Liver (tissue), 9 donors: Measurements from ENCODE around the gene MICAL2. TPM values are rescaled to one million over a fixed set of nuclear protein-coding genes. Genes with fewer than 3 reads are reported as not detected.
A peak's percentile ranks its signal among the peaks of the same experiment; 100 is the strongest.

ENCODE experiments used
- DNase-seq: peaks from one replicate; pipeline ENCODE4 v3.0.0-alpha.2; 2017; ENCODE audit warnings: low spot score
- H3K27ac ChIP-seq, 2 donors: one replicate each; pipeline ENCODE4 v1.7.0; 2013; ENCODE audit warnings: inconsistent platforms in 2 of 2, low read length in 2 of 2, control low read depth in 1 of 2, low read depth in 1 of 2, mild to moderate bottlenecking in 1 of 2
- H3K27me3 ChIP-seq, 4 donors: one replicate each; pipeline versions ENCODE4 v1.6.1 to v1.7.0; 2013; ENCODE audit warnings: low read length in 3 of 4, inconsistent platforms in 1 of 4, mild to moderate bottlenecking in 1 of 4, moderate library complexity in 1 of 4; ENCODE audit not compliant: control insufficient read depth in 4 of 4, insufficient read depth in 4 of 4
- H3K36me3 ChIP-seq, 4 donors: one replicate each; pipeline versions ENCODE4 v1.6.1 to v1.7.0; 2013; ENCODE audit warnings: low read length in 3 of 4, mild to moderate bottlenecking in 3 of 4, low read depth in 1 of 4, moderate library complexity in 1 of 4; ENCODE audit not compliant: control insufficient read depth in 4 of 4, insufficient read depth in 3 of 4
- H3K4me1 ChIP-seq, 4 donors: one replicate each; pipeline versions ENCODE4 v1.6.1 to v1.7.0; 2013; ENCODE audit warnings: low read length in 3 of 4, mild to moderate bottlenecking in 3 of 4, moderate library complexity in 1 of 4; ENCODE audit not compliant: control insufficient read depth in 4 of 4, insufficient read depth in 4 of 4
- H3K4me3 ChIP-seq, 3 donors: one replicate each; pipeline versions ENCODE4 v1.6.1 to v1.7.0; 2013; ENCODE audit warnings: low read length in 3 of 3, control low read depth in 1 of 3, low read depth in 1 of 3, mild to moderate bottlenecking in 1 of 3
- H3K9ac ChIP-seq, 2 donors: one replicate each; pipeline ENCODE4 v1.7.0; 2013; ENCODE audit warnings: low read length in 2 of 2, mild to moderate bottlenecking in 2 of 2, moderate library complexity in 2 of 2, control low read depth in 1 of 2, low read depth in 1 of 2
- H3K9me3 ChIP-seq, 4 donors: one replicate each; pipeline versions ENCODE4 v1.6.1 to v1.7.0; 2013; ENCODE audit warnings: low read length in 3 of 4; ENCODE audit not compliant: control insufficient read depth in 4 of 4
- CTCF ChIP-seq: fragments of 150-350 bp; IDR thresholded peaks from 2 replicates; pipeline ENCODE4 v1.5.1; 2017; ENCODE audit warnings: improper control_type of control experiment, low read depth, low read length; ENCODE audit not compliant: missing input control
- EGR1 ChIP-seq, 2 donors: IDR thresholded peaks; 2 replicates each; pipeline ENCODE4 v1.6.1; 2016 to 2018; ENCODE audit warnings: antibody characterized with exemption in 2 of 2, low read depth in 2 of 2
- FOXA1 ChIP-seq: IDR thresholded peaks from 2 replicates; pipeline ENCODE4 v1.6.1; 2016; ENCODE audit warnings: antibody characterized with exemption
- FOXA2 ChIP-seq: IDR thresholded peaks from 2 replicates; pipeline ENCODE4 v1.6.1; 2016; ENCODE audit warnings: antibody characterized with exemption
- GABPA ChIP-seq, 2 donors: IDR thresholded peaks in 1 of 2; conservative IDR thresholded peaks in 1 of 2; 2 replicates each; pipeline ENCODE4 v1.6.1; 2016; ENCODE audit warnings: antibody characterized with exemption in 2 of 2, mild to moderate bottlenecking in 1 of 2, moderate library complexity in 1 of 2
- HNF4A ChIP-seq, 2 donors: conservative IDR thresholded peaks; 2 replicates each; pipeline ENCODE4 v1.6.1; 2016; ENCODE audit warnings: antibody characterized with exemption in 2 of 2, mild to moderate bottlenecking in 2 of 2
- HNF4G ChIP-seq: IDR thresholded peaks from 2 replicates; pipeline ENCODE4 v1.6.1; 2016; ENCODE audit warnings: antibody characterized with exemption
- JUND ChIP-seq, 2 donors: IDR thresholded peaks; 2 replicates each; pipeline ENCODE4 v1.6.1; 2016; ENCODE audit warnings: antibody characterized with exemption in 2 of 2
- NR2F2 ChIP-seq: IDR thresholded peaks from 2 replicates; pipeline ENCODE4 v1.6.1; 2016; ENCODE audit warnings: antibody characterized with exemption
- RAD21 ChIP-seq, 2 donors: IDR thresholded peaks; 2 replicates each; pipeline ENCODE4 v1.6.1; 2016; ENCODE audit warnings: antibody characterized with exemption in 2 of 2, mild to moderate bottlenecking in 2 of 2
- REST ChIP-seq: IDR thresholded peaks from 2 replicates; pipeline ENCODE4 v1.6.1; 2016; ENCODE audit warnings: antibody characterized with exemption, mild to moderate bottlenecking
- RXRA ChIP-seq, 2 donors: IDR thresholded peaks; 2 replicates each; pipeline ENCODE4 v1.6.1; 2017 to 2018; ENCODE audit warnings: antibody characterized with exemption in 2 of 2, mild to moderate bottlenecking in 1 of 2
- YY1 ChIP-seq: IDR thresholded peaks from 2 replicates; pipeline ENCODE4 v1.6.1; 2016; ENCODE audit warnings: antibody characterized with exemption, mild to moderate bottlenecking
- WGBS: extraction: QIAGEN DNeasy Blood & Tissue Kit; methylation state at CpG from one replicate; pipeline ENCODE4 v1.1.7; 2013; 5-methylcytosine and 5-hydroxymethylcytosine counted together
- polyA plus RNA-seq, 2 donors: library from polyadenylated mRNA; stranded (reverse) in 1 of 2; unstranded in 1 of 2; fragments of 200-250 nt in 1 of 2; fragments of >200 nt in 1 of 2; fragmentation: Nextera tagmentation in 1 of 2; extraction: Ambion mirVana in 1 of 2; gene quantifications; one replicate each; pipeline versions ENCODE4 v1.2.1 to v1.2.3, GENCODE V29; 2013 to 2015
- total RNA-seq, 2 donors: library from RNA; depleted of rRNA; stranded (reverse); fragments of >200 nt; gene quantifications; one replicate each; pipeline ENCODE4 v1.2.3, GENCODE V29; 2014
- donor health status: healthy.
- donor health status: healthy.
- donor health status: healthy.
- donor health status: healthy.
- donor health status: healthy.

The MICAL2 gene
- total and polyA plus RNA-seq, 4 donors, result 17.5 to 113 (median 42.9) TPM

GRCh38 chr11:12285811-12286222, 175.4 kb downstream of the MICAL2 start:
- H3K9ac ChIP-seq, result no peak overlapping the region
- no peaks in the 10 kb centered on the region for H3K27me3 ChIP-seq
- peaks cover 0 to 5% (median 0%) of the 10 kb centered on the region in 4 donors for H3K4me1 ChIP-seq
- H3K36me3 ChIP-seq, result no peaks in the 10 kb centered on the region
- no peaks in the 10 kb centered on the region for H3K9me3 ChIP-seq
- no peak for TF ChIP-seq CTCF
- TF ChIP-seq GABPA (IDR thresholded peaks at IDR 0.05 in 1 of 2, conservative IDR thresholded peaks at IDR 0.05 in 1 of 2), result no peak
- TF ChIP-seq REST, result no peak
- TF ChIP-seq EGR1 (IDR thresholded peaks at IDR 0.05; ENCODE audit: low read depth in 2 of 2), result no peak
- TF ChIP-seq FOXA2, result no peak
- no peak for TF ChIP-seq JUND (IDR thresholded peaks at IDR 0.05)
- TF ChIP-seq RAD21 (IDR thresholded peaks at IDR 0.05), result no peak
- no peak for TF ChIP-seq FOXA1
- no peak for TF ChIP-seq YY1
- TF ChIP-seq HNF4A (conservative IDR thresholded peaks at IDR 0.05), result no peak
- no peak for TF ChIP-seq RXRA (IDR thresholded peaks at IDR 0.05)
- no peak for DNase-seq
- H3K4me3 ChIP-seq, result no peak overlapping the region
- WGBS, result 82% methylated on average over 6 of the region's 6 CpGs
- no peak overlapping the region for H3K27ac ChIP-seq

- no peaks in the 10 kb centered on the region for H3K27me3 ChIP-seq
- WGBS, result 93% methylated on average over 6 of the region's 6 CpGs
- DNase-seq, result no peak
- no peak overlapping the region for H3K27ac ChIP-seq
- H3K4me1 ChIP-seq, result peaks cover 0 to 3% (median 0%) of the 10 kb centered on the region in 4 donors
- peak; percentile 14 for TF ChIP-seq NR2F2
- no peak for TF ChIP-seq YY1
- no peaks in the 10 kb centered on the region for H3K9me3 ChIP-seq
- no peak overlapping the region for H3K9ac ChIP-seq
- no peak overlapping the region for H3K4me3 ChIP-seq
- no peaks in the 10 kb centered on the region for H3K36me3 ChIP-seq
Measured at GRCh38 chr11:12286606-12287005, 176.2 kb downstream of the MICAL2 start.

- Histone ChIP-seq H3K9me3 (no peaks in the 10 kb centered on the region), H3K36me3 (no peaks in the 10 kb centered on the region), H3K27me3 (no peaks in the 10 kb centered on the region), H3K27ac (no peak overlapping the region), H3K4me1 (no peaks in the 10 kb centered on the region), H3K4me3 (no peak overlapping the region), H3K9ac (no peak overlapping the region)
- no peak for DNase-seq
- TF ChIP-seq HNF4G (no peak), JUND (IDR thresholded peaks at IDR 0.05) (peak in 1 of 2 donors; percentile 39)
- 34% methylated on average over 2 of the region's 2 CpGs for WGBS
Measured at GRCh38 chr11:12287009-12287373, 176.6 kb downstream of the MICAL2 start.
